Panc1 (cell line): ENCODE data around the gene PPIL1.

ENCODE experiments used
- CTCF ChIP-seq: fragments of 450-650 bp; IDR thresholded peaks from 2 replicates; pipeline ENCODE4 v1.5.1; 2017; ENCODE audit warnings: mild to moderate bottlenecking
- POLR2AphosphoS5 ChIP-seq: IDR thresholded peaks from 2 replicates; pipeline ENCODE4 v1.6.1; 2012; ENCODE audit warnings: mild to moderate bottlenecking, low read depth, low read length, moderate library complexity
- TCF7L2 ChIP-seq: IDR thresholded peaks from 2 replicates; pipeline ENCODE4 v1.6.1; 2011; ENCODE audit warnings: mild to moderate bottlenecking, low read depth, low read length, inconsistent platforms

- no peak for TF ChIP-seq TCF7L2
- TF ChIP-seq CTCF, result no peak
- no peak for TF ChIP-seq POLR2AphosphoS5
Observed at GRCh38 chr6:36818756-36819155, 55.8 kb downstream of the PPIL1 start.
